Measurements from ENCODE around the gene BLOC1S3. TPM values are rescaled to one million over a fixed set of nuclear protein-coding genes. Genes with fewer than 3 reads are reported as not detected.

Gene BLOC1S3
- total RNA-seq, 1 donor from 2014 or later, result 11.5 TPM

GRCh38 chr19:45141203-45141900, 37.2 kb upstream of the BLOC1S3 start:
- H3K4me3 ChIP-seq (ENCODE audit: low read depth, low read length), result no peak overlapping the region
- no peak for DNase-seq (ENCODE audit: low read depth)
- no peak for TF ChIP-seq CTCF (conservative IDR thresholded peaks at IDR 0.05; ENCODE audit: low read depth, low read length)

GRCh38 chr19:45142016-45142725, 36.4 kb upstream of the BLOC1S3 start:
- H3K4me3 ChIP-seq (ENCODE audit: low read depth, low read length), result no peak overlapping the region
- TF ChIP-seq CTCF (conservative IDR thresholded peaks at IDR 0.05; ENCODE audit: low read depth, low read length), result no peak
- DNase-seq (ENCODE audit: low read depth), result no peak

GRCh38 chr19:45142726-45143110, 35.9 kb upstream of the BLOC1S3 start:
- no peak for DNase-seq (ENCODE audit: low read depth)
- H3K4me3 ChIP-seq (ENCODE audit: low read depth, low read length), result no peak overlapping the region
- no peak for TF ChIP-seq CTCF (conservative IDR thresholded peaks at IDR 0.05; ENCODE audit: low read depth, low read length)

- no peak overlapping the region for H3K4me3 ChIP-seq (ENCODE audit: low read depth, low read length)
- no peak for DNase-seq (ENCODE audit: low read depth)
- no peak for TF ChIP-seq CTCF (conservative IDR thresholded peaks at IDR 0.05; ENCODE audit: low read depth, low read length)
Measured at GRCh38 chr19:45144431-45145269, 33.9 kb upstream of the BLOC1S3 start.

- no peak overlapping the region for H3K4me3 ChIP-seq (ENCODE audit: low read depth, low read length)
- no peak for DNase-seq (ENCODE audit: low read depth)
- no peak for TF ChIP-seq CTCF (conservative IDR thresholded peaks at IDR 0.05; ENCODE audit: low read depth, low read length)
Measured at GRCh38 chr19:45145270-45146189, 33.1 kb upstream of the BLOC1S3 start.

- H3K4me3 ChIP-seq (ENCODE audit: low read depth, low read length), result no peak overlapping the region
- no peak for DNase-seq (ENCODE audit: low read depth)
- TF ChIP-seq CTCF (conservative IDR thresholded peaks at IDR 0.05; ENCODE audit: low read depth, low read length), result no peak
Measured at GRCh38 chr19:45146251-45146650, 32.3 kb upstream of the BLOC1S3 start.
